Activated CD4-positive, alpha-beta T cell treated with anti-CD3 and anti-CD28 coated beads, Interleukin-2, amount 50 U/mL, for 24 hours (primary cell): ENCODE measurements around the gene LMBRD2.

Experiments used
- DNase-seq, 2 donors: peaks; one replicate each; pipeline ENCODE4 v3.0.0-alpha.2; 2020; ENCODE audit warnings: low read depth in 1 of 2, low spot score in 1 of 2

LMBRD2 gene

GRCh38 chr5:36052538-36052937, 99.1 kb downstream of the LMBRD2 start:
- no peak for DNase-seq

DNA sequence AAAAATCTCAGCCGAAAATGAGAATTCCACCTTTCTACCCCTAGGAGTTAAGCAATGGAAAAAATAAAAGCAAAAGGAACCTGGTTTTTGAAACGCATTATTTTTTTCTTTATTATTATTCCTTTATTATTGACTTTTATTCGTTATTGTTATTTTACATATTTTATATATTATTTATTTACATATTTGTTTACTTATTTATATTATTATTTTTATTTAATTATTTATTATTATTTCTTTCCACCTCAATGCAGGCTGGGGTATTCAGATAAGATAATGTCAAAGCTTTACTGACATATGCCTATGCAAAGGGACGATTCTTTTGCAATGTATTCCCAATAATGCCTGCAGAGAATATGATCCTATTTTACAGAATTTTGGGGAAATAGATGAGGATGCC, 101.7 kb downstream of the LMBRD2 start:
- no peak for DNase-seq
